GM21576 (cell line): ENCODE data around the gene SPIN2B.
"Not testable (repeated sequence)": the region's sequence is repeated elsewhere in the genome, so short reads cannot be mapped to it uniquely, and the experiment has no call there.

ENCODE experiments used
- ATAC-seq: cut with Tn5 transposase; IDR thresholded peaks from one replicate; pipeline ENCODE4 v1.9.1; 2021; ENCODE audit warnings: mild to moderate bottlenecking, moderate library complexity; ENCODE audit not compliant: unreplicated experiment

Gene SPIN2B

GRCh38 chrX:57121162-57121755 lies at the start of gene SPIN2B:
Gene SPIN2B (minus strand): TSS chrX:57121548.
- peak; percentile 99 for ATAC-seq

DNA sequence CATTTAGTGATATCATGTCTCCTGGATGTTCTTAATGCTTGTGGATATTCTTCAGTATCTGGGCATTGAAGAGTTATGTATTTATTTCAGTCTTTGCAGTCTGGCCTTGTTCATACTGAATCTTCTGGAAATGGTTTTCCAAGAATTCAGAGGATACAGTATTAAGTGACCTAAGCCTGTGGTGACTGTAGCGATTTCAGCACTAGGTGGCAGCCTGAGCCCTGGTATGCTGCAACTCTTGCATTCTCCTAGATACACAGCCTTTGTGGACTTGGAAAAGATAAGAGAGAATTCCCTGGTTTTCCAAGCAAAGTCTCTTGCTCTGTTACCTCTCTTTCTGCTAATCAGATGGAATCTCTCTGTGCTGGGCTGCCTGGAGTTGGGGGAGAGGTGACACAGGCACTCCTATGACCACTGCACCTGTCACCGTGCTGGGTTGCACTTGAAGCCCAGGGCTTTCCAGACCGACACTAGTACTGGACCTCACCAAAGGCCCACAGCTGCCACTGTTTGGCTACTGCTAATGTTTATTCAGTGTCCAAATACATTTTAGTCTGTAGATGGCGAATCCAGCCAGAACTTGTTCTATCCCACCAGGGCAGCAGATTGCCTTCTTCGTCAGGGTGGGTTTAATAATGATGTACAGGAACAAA lies 35.2 kb upstream of the SPIN2B start:
- ATAC-seq, result no peak

GRCh38 chrX:57155171-57155570 lies 33.8 kb upstream of the SPIN2B start:
- ATAC-seq, result no peak

GRCh38 chrX:57152222-57152621 lies 30.9 kb upstream of the SPIN2B start:
- not testable (repeated sequence) for ATAC-seq

DNA sequence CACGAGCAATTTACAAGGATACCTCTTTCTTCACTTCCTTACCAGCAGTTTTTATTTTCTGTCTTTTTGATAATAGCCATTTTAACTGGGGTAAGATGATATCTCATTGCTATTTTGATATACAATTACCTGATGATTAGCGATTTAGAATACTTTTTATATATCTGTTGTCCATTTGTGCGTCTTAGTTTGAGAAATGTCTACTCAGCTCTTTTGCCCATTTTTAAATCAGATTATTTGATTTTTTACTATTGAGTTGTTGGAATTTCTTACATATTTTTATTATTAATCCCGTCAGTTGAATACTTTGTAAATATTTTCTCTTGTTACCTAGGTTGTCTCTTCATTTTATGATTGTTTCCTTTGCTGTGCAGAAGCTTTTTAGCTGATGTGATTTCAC lies 17.3 kb upstream of the SPIN2B start:
- no peak for ATAC-seq

DNA sequence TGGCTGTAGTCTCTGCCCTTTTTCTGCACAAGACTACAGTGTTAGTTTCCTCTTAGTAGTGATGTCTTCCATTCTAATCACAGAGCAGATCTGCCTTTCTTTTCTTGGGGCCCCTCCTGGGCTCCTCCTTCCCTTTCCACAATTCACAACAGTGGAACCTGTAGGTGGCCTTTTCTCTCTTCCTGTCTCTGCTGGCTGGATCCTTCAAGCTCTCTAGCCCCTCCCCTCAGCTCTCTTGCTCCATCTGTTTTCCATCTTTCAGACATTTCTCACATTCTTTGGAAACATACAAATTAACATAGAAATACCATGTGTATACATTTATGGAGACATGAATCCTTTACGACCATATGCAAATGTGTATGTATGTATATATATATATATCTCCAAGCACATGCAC lies 16.2 kb upstream of the SPIN2B start:
- ATAC-seq, result no peak

- ATAC-seq, result not testable (repeated sequence)
Observed at GRCh38 chrX:57137073-57137472, 15.7 kb upstream of the SPIN2B start, which contains the start of gene SPIN2A. Gene SPIN2A (minus strand): TSS chrX:57137397. CDS start chrX:57136597, 800 bp downstream.

- ATAC-seq, result not testable (repeated sequence)
Observed at GRCh38 chrX:57136589-57136988, 15.2 kb upstream of the SPIN2B start.

DNA sequence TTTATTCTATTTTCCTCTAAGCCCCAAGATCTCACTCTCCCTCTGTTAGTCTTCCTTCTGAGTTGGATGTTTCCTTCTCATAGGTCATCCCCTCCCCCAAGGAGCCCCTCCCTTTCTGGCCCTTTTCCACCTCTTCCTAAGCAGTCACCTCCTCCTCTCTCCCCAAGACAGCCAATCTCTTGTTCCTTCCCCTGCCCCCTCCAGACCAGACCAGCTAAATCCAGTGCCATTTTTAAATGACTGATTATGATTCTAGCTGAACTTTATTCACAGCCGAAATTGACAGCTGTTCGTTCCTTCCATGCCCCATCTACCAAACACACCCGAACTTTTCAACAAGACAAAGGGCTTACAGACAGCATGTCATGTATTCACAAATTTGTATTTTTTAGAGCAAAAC lies 13.9 kb upstream of the SPIN2B start:
- ATAC-seq, result no peak

DNA sequence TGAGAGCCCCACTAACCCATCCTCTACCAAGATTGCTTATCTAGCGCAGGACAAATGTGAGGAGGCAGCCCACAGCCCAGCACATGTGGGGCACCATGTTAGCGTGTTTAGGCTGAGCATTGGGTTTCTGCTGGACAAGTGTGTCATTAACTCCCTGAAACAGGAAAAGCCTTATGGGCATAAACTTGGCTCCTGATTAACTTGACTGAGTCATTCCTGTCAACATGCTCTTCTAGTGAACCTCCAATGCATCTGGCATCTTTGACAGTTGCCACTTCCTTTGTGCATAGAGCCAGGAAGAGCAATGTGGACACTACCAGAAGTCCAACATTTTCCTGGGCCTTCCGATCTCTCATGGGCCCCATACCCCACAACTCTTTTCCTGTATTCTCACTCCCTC lies 13.4 kb upstream of the SPIN2B start:
- no peak for ATAC-seq

GRCh38 chrX:57133706-57134105 lies 12.4 kb upstream of the SPIN2B start:
- ATAC-seq, result no peak

DNA sequence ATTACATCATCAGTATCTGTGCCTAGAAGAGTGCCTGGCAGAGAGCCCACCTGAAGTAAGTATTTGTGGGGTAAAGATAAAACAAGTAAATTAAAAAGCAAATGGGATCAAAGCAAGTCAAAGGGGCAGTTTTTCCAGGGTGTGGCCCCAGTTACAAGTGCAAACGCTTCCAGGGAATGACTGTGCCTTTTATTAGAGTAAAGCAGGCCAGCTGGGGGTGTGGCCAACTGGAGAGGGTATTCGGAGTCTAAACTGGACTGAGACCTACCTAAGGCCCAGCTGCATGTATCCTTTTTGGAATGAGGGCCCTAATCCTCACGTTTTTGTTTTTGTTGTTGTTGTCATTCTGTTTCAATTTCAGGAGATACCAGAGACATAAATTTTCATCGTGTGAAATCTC lies 11.9 kb upstream of the SPIN2B start:
- ATAC-seq, result not testable (repeated sequence)

DNA sequence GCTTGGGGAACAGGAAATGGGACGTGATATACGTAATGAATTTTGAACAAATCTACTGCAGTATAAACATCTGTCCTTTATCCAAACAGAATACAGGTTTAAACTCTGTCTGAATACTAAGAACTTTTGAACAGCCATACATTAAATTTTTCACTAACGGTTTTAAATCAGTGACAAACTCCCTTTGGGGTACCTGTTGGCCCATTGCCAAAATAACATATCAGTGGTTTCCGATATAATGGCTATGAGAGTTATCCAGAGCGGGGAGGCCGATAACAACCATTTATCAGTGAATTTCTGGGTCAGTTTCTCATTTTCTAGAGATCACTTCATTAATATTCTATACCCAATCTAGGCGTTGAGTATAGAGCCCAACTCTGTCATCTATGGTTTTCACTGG lies 10.7 kb upstream of the SPIN2B start:
- no peak for ATAC-seq

DNA sequence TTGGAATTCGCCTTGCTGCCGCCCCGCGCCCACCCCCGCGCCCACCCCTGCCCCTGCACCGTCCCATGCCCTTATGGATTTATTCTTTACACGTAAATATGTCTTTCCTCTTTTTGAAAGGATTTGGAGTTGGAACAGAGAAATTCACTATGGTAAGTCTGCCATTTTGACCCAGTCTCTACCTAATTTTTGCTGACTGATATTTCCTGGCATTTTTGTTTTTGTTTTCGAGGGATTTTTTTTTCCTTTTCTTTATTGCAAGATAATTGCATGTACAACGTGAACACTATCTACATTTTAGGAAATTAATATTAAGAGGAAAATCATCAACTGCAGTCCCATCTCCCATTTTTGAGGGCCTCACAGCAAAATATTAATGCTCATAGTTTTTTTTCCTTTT lies 468 bp upstream of the SPIN2B start:
- ATAC-seq, result no peak

DNA sequence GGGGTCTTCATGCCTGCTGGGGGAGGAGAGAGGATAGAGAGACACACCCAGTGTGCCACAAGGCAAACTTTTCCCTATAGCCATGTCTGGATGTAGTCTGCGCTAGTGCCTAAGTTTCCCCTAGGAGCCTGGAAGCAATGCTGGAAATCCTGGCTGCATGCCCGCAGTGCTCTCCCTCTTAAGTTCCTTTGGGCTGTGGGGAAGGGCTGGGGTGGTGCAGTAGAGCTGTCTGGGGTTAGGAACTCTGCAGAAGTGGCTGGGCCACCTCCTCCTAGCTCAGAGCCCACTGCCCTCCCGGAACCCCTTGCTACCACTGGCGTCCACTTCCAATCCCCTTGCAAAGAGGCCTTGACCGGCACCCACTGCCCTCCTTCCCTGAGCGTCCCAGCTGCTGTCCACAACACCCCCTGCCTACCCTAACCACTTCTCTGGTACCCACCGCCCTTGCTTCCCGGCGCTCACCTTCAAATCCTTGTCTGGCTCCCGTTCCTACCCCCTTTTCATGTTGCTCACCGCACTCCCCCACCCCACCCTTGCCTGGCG lies 658 bp downstream of the SPIN2B start:
- not testable (repeated sequence) for ATAC-seq

DNA sequence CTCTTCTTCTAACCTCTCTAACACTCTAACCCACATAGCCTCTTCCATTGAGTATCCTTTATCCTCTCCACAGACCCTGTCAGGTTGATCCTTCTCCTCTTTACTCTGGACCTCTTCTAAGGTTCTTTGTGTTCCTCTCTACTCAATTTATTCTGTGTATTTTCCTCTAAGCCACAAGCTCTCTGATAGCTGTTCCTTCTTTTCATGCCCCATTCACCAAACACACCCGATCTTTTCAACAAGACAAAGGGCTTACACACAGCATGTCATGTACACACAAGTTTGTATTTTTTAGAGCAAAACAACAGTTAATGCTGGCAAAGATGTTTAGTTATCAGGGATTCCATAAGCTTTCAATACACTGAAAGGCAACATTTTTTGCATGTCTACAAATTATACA lies 1.9 kb downstream of the SPIN2B start:
- no peak for ATAC-seq

DNA sequence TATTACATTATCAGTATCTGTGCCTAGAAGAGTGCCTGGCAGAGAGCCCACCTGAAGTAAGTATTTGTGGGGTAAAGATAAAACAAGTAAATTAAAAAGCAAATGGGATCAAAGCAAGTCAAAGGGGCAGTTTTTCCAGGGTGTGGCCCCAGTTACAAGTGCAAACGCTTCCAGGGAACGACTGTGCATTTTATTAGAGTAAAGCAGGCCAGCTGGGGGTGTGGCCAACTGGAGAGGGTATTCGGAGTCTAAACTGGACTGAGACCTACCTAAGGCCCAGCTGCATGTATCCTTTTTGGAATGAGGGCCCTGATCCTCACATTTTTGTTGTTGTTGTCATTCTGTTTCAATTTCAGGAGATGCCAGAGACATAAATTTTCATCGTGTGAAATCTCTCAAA lies 3.8 kb downstream of the SPIN2B start:
- ATAC-seq, result not testable (repeated sequence)

GRCh38 chrX:57104921-57105398 lies 16.4 kb downstream of the SPIN2B start:
- ATAC-seq, result no peak

DNA sequence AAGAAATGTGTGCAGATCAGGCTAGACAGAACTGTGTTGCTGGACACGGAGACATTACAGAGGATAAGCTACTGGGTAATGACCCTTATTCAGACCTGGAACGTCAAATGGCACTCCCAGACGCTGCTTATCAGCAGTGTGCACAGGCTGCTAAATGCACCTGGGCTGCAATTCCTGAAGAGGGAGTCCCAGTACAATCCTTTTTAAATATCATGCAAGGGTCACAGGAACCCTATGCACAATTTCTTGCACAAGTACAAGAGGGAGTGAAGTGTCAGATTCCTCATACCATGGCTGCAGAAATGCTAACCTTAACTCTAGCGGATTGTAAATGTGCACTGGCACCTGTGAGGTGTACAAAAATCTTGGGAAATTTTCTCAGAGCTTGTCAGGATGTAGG lies 16.9 kb downstream of the SPIN2B start:
- ATAC-seq, result no peak

DNA sequence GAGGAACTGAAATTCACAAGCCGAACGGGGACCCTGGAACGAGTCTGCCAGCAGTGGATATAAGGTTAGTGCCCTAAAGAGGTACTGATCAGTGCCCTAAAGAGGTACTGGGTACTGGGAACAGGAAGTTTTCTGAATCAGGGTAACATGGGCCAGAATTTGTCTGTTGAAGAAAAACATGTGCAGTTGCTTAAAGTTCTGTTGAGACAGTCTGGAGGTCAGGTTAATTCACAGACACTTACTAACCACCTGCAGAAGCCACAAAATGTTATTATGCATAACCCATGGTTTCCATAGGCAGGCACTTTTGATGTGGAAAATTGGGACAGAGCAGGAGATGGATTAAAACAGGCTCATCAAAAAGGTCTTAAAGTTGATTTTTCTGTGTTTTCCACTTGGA lies 17.9 kb downstream of the SPIN2B start:
- ATAC-seq, result no peak

GRCh38 chrX:57102918-57103317 lies 18.4 kb downstream of the SPIN2B start:
- ATAC-seq, result not testable (repeated sequence)

DNA sequence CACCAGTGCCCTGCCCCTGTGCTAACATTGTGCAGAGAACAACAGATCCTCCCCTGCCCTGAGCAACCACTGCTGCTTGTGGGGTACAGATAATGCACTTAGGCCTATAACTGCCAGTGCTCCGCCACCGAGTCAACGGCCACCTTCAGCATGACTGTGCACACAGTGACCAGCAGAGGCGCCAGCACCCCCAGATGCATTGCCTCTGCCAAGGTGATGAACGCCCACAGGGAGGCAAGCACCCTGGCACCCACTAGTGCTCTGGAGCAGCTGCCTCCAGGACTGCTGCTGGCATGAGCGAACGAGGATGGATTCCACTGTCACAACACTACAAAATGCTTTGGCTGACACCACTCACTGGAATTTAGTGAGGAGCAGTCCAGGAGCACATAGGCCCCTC lies 38.2 kb downstream of the SPIN2B start:
- ATAC-seq, result no peak
